Keratinocyte (primary cell): Measurements from ENCODE around the gene NECTIN2.

Source experiments
- EZH2 ChIP-seq: IDR thresholded peaks from one replicate; pipeline ENCODE4 v1.6.1; 2012; ENCODE audit warnings: inconsistent platforms, mild to moderate bottlenecking, low read length, moderate library complexity
- TF ChIP-seq, protein P1 (sequence below), 3 experiments: IDR thresholded peaks in 1 of 3; conservative IDR thresholded peaks in 1 of 3; optimal IDR thresholded peaks in 1 of 3; 2 replicates in 2 of 3; 3 replicates in 1 of 3; pipeline versions ENCODE3 to v1.5.1; 2011; ENCODE audit warnings: low read length in 3 of 3, mild to moderate bottlenecking in 3 of 3, moderate library complexity in 2 of 3, control low read depth in 1 of 3, inconsistent platforms in 1 of 3; ENCODE audit not compliant: insufficient read depth in 2 of 3; ENCODE audit errors: extremely low read depth in 1 of 3

DNA sequence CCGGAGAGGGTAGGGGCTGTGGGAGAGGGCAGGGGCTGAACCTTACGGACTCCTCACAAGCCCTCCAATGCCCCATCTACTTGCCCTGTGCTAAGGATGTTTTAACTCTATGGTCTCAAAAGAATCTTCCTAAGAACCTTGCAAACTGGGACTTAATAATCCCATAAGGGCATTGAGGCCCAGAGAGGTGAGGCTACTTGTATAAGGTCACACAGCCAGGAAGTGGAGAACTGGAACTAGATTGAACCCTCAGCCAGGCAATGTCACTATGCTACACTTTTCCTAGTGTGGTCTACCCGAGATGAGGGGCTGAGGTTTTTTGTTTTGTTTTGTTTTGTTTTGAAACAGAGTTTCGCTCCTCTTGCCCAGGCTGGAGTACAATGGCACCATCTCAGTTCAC, 85.4 kb downstream of the NECTIN2 start:
- TF ChIP-seq, protein P1, sequence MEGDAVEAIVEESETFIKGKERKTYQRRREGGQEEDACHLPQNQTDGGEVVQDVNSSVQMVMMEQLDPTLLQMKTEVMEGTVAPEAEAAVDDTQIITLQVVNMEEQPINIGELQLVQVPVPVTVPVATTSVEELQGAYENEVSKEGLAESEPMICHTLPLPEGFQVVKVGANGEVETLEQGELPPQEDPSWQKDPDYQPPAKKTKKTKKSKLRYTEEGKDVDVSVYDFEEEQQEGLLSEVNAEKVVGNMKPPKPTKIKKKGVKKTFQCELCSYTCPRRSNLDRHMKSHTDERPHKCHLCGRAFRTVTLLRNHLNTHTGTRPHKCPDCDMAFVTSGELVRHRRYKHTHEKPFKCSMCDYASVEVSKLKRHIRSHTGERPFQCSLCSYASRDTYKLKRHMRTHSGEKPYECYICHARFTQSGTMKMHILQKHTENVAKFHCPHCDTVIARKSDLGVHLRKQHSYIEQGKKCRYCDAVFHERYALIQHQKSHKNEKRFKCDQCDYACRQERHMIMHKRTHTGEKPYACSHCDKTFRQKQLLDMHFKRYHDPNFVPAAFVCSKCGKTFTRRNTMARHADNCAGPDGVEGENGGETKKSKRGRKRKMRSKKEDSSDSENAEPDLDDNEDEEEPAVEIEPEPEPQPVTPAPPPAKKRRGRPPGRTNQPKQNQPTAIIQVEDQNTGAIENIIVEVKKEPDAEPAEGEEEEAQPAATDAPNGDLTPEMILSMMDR (optimal IDR thresholded peaks at IDR 0.05 in 1 of 3, IDR thresholded peaks at IDR 0.05 in 1 of 3, conservative IDR thresholded peaks at IDR 0.05 in 1 of 3; ENCODE audit: extremely low read depth in 1 of 3, insufficient read depth in 2 of 3, low read length in 3 of 3) = no peak
- TF ChIP-seq EZH2 = no peak
